ENCODE data around the gene FBXO45. TPM values are rescaled to one million over a fixed set of nuclear protein-coding genes. Genes with fewer than 3 reads are reported as not detected.
A peak's percentile ranks its signal among the peaks of the same experiment; 100 is the strongest.
"Not testable (repeated sequence)": the region's sequence is repeated elsewhere in the genome, so short reads cannot be mapped to it uniquely, and the experiment has no call there.

The FBXO45 gene, protein sequence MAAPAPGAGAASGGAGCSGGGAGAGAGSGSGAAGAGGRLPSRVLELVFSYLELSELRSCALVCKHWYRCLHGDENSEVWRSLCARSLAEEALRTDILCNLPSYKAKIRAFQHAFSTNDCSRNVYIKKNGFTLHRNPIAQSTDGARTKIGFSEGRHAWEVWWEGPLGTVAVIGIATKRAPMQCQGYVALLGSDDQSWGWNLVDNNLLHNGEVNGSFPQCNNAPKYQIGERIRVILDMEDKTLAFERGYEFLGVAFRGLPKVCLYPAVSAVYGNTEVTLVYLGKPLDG
- 12.1 TPM for total RNA-seq

DNA sequence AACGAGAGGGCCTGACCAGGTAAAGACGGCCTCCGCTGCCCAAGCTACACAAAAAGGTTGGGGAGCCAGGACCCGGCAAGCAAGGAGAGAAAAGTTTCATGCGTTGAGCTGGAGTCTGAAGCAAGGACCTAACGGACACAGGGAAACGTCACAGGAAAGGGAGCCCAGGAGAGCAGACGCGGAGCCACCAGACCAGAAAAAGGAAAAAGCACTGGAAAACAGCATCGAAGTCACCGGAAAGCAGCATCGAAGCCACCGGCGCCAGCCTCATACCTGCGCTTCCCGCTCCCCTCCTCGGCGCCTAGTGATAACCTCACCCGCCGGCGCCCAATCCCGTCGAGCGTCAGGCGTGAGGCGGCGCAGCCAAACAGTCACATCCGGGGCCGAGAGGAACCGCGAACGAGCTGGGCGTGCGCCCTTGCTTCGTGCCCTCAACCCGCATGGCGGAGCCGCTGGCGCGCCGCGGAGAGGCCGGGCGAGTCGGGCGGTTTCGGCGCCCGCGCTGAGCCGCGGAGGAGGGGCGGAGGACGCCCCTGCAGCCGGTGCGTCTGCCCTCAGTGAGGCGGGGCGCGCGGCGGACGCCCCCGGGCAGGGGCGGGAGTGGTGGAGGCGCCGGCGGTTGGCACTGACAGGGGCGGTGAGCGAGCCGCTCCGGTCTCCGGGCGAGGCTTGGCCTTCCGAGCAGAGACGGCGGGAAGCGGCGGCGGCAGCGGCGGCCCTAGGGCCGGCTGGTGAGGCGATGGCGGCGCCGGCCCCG is at the start of gene FBXO45, which contains the start of gene WDR53:
Gene FBXO45 (plus strand): TSS at position 415 of the 757 bp plus-strand sequence. CDS start 325 bp downstream, at position 740.
Gene WDR53 (minus strand): TSS at position 309 of the 757 bp plus-strand sequence. CDS start 7,079 bp downstream, outside the sequence.
- ATAC-seq = peak; percentile 95

DNA sequence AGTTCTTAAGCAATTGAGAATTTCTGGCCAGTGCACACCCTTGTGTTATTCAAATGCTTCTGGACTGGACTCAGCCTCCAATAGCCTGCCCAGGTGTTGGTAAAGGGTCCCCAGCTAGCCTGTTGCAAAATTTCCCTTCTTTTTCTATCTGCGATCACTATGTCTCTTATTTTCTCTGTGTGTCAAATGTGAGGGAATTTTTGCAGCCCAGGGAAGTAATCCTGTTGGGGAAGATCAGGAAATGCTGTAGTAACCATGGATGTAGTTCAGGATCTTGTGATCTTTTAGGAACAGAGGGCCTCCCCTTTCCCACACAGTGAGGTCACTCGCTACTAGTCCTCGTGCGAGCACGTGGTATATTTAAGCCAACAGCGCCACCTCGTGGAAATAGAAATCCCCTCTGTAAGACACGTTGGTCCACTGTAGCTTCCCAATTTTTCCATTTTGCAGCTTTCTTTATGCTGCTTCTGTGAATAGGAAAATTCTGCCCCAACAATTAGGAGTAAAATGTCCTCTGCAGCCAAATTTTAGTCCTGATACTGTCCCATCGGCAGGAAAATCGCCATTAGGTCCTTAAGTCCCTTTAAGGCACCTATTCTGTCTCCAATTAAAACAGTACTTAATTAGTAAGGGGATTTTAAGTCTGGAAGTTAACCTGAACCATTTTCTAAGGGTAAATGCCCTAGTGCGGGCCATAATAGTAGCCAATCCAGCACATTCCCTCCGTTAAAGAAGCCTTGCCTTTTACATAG is 49.3 kb upstream of the FBXO45 start:
- peak; percentile 86 for ATAC-seq

DNA sequence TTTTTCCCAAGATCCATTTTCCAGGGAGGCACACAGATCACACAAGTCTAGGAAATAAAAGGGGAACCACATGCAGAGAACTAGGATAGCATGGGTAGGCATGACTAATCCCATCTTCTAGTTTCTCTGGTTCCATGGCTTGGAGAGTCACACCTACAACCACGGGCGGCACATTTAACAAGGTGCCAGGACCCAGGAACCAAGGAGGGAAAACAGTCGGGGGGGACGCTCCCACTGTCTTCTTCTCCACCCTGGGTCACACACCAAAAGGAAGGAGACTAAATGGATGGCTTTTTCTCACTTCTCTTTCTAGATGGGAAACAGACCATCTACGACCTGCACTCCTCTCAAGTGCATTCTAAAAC is 48.8 kb upstream of the FBXO45 start:
- ATAC-seq = no peak

DNA sequence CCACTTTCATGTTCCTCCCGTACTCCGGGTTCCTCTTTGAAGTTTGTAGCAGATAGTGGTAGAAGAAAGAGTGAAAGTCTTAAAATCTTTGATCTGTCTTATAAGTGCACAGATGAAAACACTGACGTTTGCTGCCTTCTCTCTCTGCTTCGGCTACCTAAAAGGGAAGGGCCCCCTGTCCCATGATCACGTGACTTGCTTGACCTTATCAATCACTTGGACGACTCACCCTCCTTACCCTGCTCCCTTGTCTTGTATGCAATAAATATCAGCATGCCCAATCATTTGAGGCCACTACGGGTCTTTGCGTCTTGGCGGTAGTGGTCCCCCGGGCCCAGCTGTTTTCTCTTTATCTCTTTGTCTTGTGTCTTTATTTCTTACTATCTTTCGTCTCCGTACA is 47.2 kb upstream of the FBXO45 start:
- ATAC-seq = not testable (repeated sequence)

DNA sequence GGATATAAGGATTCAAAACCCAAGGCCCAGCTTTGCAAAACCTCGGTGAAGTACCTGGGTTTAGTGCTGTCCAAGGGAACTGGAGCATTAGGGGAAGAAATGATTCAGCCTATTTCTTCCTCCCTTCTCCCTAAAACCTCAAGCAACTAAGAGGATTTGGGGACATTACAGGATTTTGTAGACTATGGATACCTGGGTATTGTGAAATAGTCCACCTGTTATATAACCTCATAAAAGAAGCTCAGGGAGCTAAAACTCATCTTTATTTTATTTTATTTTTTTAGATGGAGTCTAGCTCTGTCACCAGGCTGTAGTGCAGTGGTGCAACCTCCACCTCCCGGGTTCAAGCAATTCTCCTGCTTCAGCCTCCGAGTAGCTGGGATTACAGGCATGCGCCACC is 44.6 kb upstream of the FBXO45 start:
- no peak for ATAC-seq

DNA sequence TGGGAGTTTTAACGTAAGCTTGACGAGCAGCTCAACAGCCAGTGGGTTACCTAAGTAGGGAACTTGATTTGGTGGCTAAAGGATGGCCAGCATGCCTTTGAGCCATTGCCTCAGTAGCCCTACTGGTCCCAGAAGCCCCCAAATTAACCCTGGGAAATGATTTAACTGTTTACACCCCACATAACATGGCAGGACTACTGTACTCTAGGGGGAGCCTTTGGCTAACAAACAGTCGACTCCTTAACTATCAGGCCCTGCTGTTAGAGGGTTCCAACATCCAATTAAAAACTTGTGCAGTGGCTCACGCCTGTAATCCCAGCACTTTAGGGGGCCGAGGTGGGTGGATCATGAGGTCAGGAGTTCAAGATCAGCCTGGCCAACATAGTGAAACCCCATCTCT is 43.9 kb upstream of the FBXO45 start:
- ATAC-seq = no peak

DNA sequence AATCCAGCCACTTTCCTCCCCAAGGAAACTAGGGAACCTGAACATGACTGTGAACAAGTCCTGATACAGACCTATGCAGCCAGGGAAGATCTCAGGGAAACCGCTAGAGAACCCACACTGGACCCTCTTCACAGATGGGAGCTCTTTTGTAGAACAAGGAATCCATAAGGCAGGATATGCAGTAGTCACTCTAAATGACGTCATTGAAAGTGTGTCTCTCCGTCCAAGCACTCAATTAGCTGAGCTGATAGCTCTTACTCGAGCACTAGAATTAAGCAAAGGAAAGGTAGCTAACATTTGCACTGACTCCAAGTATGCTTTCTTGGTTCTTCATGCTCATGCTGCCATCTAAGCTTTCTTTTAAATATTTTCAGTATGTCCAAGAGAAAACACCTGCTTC is 43.3 kb upstream of the FBXO45 start:
- no peak for ATAC-seq

DNA sequence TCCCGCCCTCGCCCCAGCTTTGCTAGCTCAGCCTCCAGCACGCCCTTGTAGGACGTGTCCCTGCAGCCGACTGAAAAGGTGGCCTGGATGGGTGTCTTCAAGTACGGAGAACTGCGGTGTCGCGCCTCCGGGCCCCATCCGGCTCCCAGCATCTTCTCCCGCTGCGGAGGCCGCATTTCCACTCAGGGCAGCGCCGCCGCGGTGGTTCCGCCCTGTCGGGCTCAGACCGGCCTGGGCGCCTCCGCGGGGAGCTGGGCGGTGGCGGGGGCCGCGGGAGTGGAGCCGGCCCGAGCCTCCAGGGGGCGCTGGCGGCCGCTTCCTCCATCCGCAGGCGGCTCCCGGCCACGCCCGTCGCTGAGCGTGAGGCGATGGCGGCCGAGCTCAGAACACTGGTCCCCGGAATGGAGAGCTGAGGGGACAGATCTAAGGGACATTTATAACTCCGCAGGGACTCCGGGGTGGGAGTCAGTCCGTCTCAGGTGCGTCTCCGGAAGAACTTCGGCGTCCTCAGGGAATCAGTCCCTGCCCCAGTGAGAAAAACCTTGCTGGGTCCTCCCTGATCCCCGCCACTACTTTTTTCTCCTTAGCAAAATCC is 39.7 kb upstream of the FBXO45 start:
- peak; percentile 92 for ATAC-seq

DNA sequence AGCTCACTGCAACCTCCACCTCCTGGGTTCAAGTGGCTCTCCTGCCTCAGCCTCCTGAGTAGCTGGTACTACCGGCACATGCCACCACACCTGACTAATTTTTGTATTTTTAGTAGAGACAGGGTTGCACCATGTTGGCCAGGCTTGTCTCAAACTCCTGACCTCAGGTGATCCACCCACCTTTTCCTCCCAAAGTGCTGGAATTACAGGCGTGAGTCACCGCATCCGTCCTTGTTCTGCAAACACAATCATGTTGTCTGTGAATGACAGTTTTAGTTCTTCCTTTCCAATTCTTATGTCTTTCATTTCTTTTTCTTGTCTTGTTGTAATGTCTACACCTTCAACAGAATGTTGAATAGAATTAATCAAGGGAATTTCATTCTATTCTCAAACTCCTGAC is 37.0 kb upstream of the FBXO45 start:
- no peak for ATAC-seq

DNA sequence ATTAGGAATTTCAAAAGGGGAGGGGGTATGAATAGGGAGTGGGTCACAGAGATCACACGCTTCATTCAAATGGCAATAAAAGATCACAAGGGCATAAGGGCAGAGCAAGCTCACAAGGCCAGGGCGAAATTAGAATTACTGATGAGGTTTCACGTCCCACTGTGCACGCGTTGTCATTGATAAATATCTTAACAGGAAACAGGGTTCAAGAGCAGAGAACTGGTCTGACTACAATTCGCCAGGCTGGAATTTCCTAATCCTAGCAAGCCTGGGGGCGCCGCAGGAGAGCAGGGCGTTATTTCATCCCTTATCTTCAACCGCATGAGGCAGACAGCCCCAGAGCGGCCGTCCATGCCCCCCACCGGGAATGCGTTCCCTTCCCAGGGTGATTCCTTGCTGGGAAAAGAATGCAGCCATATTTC is 35.2 kb upstream of the FBXO45 start:
- no peak for ATAC-seq

DNA sequence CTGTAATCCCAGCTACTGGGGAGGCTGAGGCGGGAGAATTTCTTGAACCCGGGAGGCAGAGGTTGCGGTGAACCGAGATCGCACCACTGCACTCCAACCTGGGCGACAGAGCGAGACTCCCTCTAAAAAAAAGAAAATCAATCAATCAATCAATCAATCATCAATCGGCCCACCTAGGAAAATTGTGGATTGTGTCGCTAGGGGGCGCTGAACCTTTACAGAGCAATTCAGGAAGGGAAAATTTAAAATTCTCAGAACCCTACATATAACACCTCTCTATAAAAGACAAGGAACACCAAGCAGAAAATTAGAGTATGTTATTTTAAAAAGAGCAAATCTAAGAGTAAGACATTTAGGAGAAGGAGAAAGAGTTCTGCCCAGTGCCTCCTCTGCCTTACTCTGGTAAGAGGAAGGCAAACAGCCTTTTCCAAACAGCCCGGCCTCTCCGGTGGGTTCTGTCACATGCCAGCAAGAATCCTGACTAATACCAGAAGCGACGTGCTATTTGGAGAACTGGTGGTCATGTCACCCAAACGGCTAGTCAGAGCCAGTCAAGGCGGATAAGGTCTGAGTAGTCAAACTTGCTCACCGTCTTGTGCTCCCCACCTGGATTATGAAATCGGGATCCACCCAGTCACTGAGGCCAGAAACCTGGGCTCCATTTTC is 31.0 kb upstream of the FBXO45 start:
- ATAC-seq = peak; percentile 96

DNA sequence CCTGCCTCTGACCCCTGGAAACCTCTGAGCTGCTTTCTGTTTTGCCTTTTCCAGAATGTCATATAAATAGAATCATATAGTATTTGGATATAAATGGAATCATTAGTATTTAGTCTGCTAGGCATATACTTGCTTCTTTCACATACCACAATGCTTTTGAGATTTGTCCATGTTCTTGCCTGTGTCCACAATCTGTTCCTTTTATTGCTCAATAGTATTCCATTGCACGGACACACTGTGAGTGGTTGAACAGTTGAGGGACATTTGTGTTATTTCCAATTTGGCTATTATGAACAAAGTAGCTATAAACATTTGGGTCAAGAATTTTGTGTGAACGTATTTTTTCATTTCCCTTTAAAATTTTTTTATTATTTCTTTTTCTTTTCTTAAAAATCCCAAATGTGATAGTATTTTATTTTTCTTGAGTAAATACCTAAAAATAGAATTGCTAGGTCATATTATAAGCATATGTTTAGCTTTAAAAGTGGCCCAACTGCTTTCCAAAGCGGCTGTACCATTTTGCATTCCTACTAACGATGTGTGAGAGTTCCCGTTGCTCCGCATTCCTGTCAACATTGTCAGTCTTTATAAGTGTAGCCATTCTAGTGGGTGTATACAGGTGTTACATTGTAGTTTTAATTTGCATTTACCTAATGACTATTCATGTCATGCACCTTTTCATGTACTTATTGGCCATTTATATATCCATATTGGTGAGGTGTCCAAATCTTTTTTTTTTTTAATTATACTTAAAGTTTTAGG is 26.6 kb upstream of the FBXO45 start:
- peak; percentile 68 for ATAC-seq

DNA sequence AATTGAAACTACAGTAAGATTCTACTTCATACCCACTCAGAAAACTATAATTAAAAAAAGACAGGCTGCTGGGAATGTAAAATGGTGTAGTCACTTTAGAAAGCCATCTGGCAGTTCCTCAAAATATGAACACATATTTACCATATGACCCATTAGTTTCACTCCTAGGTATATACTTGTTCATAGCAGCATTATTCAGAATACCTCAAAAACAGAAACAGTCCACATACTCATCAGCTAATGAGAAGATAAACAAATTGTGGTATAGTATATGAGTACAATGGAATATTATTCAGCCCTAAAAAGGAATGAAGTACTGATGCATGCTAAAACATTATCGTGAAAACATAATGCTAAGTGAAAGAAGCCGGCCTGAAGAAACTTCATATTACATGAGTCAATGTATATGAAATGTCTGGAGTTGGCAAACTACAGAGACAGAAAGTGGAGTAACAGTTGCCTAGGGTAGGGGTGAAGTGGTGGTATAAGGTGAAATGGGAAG is 23.9 kb upstream of the FBXO45 start:
- no peak for ATAC-seq

DNA sequence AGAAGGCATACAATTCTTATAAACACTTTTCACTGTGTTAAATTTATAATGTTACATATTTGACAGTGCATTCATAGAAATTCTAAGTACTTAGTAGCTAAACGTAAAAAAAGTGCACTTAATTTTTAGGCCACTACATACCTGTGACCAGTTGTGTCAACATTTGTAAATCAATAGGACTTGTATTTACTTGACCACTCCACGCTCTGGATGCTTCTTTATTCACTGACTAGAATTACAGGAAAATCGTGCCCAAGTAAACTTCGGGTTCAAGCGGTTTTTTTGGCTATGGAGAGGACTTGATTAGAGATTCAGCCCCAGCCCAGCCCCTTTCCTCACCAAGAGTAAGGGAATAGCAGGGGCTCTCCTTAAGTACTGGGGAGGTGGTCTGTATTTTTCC is 21.9 kb upstream of the FBXO45 start:
- ATAC-seq = peak; percentile 59

DNA sequence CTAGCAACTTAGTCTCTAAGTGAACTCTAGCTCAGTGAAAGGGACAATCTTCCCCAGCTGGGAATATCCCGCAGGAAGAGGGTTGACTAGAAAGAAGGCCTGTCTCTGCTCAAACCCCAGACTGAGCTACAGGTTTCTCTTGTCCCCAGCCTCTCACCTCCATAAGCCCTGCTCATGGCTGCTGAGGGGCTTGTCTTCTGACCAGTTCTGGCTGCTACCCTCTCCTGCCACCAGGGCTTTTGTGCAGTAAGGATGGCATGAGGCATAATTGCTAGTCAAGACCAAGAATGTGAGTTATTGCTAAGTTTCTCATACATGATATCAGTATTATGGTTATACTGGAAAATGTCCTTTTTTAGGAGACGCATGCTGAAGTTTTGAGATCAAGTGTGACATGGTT is 21.4 kb upstream of the FBXO45 start:
- ATAC-seq = no peak

DNA sequence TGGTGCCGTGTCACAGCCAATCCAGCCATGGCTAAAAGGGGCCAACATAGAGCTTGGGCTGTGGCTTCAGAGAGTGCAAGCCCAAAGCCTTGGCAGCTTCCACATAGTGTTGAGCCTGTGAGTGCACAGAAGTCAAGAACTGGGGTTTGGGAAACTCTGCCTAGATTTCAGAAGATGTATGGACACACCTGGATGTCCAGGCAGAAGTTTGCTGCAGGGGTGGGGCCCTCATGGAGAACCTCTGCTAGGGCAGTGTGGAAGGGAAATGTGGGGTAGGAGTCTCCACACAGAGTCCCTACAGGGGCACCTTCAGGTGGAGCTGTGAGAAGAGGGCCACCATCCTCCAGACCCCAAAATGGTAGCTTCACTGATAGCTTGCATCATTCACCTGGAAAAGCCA is 19.1 kb upstream of the FBXO45 start:
- not testable (repeated sequence) for ATAC-seq

DNA sequence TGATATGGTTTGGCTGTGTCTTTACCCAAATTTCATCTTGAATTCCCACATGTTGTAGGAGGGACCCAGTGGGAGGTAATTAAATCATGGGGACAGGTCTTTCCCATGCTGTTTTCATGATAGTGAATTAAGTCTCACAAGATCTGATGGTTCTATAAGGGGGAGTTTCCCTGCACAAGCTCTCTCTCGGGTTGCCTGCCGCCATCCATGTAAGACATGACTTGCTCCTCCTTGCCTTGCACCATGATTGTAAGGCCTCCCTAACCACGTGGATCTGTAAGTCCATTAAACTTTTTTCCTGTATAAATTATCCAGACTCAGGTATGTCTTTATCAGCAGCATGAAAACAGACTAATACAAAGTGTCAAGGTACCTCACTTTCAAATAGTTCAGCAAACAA is 18.3 kb upstream of the FBXO45 start:
- not testable (repeated sequence) for ATAC-seq

DNA sequence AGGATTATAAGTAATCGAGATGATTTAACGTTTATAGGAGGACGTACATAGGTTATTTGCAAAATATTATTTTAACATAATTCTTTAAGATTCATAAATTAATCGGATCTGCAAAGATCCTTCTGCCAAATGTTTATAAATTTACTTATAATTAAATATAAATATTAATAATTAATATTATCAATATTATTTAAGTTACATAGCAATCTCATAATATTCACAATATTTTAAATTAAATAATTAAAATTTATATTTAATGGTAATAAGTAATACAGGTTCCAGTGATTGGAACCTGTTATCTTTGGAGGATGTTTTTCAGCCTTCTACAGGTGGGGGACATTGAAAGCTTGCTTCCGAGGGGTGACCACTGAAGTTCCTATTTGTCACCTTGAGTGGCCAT is 16.2 kb upstream of the FBXO45 start:
- ATAC-seq = no peak

DNA sequence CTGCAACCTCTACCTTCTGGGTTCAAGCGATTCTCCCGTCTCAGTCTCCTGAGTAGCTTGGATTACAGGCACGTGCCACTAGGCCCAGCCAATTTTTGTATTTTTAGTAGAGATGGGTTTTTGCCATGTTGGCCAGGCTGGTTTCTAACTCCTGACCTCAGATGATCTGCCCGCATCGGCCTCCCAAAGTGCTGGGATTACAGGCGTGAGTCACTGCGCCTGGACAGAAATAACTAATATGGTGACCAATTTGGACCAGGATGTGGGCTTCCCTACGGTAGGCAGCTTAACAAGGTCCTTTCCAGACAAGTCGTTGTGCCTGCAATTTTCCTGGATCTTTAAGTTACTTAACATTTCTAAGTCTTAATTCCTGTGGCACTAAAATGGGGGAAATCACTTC is 14.9 kb upstream of the FBXO45 start:
- no peak for ATAC-seq

DNA sequence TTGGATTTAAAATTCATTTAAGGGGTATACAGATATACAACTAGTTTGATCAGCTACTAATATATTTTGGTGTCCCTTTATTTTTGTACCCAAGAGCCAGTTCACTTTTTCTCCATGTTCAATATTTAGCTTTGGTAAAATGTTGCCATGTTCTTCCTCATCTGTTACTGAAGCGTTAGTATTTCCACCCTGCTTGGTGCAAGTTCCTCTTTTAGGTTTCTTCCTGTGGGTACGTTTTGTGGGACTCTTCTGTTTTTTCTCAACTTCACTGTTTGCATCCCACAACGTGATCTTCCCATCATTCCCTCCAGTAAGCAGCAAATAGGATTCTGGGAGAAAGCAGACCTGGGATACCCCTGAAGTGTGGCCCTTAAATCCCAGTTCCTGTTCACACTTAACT is 14.3 kb upstream of the FBXO45 start:
- ATAC-seq = no peak

DNA sequence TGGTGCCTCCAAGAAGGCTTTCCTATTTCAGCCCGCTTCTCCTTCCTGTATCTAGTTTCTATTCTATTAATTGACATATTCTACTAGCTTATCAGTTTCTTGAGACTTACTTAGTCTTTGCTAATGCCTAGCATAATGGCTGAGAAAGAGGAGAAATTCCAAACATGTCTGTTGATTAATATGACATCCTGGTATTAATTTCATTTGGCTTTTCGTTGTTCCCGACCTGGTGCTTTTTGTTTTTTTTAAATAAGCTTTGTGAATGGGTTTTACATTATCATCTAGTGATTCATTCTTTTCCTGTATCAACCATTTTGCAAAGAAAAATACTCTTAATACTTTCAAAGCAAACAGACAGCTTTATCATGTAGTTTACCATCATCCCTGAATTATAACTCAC is 13.2 kb upstream of the FBXO45 start:
- ATAC-seq = no peak

All from esophagus mucosa (tissue), 1 donor.